ENCODE data around the gene PGM2L1. TPM values are rescaled to one million over a fixed set of nuclear protein-coding genes. Genes with fewer than 3 reads are reported as not detected.
A peak's percentile ranks its signal among the peaks of the same experiment; 100 is the strongest.

The PGM2L1 gene
- total and polyA plus RNA-seq, 2 of the 13 experiments (the other 11 are each of a cell fraction or from before 2014, with no cell fraction given) = 0.57 to 1.2 TPM

DNA sequence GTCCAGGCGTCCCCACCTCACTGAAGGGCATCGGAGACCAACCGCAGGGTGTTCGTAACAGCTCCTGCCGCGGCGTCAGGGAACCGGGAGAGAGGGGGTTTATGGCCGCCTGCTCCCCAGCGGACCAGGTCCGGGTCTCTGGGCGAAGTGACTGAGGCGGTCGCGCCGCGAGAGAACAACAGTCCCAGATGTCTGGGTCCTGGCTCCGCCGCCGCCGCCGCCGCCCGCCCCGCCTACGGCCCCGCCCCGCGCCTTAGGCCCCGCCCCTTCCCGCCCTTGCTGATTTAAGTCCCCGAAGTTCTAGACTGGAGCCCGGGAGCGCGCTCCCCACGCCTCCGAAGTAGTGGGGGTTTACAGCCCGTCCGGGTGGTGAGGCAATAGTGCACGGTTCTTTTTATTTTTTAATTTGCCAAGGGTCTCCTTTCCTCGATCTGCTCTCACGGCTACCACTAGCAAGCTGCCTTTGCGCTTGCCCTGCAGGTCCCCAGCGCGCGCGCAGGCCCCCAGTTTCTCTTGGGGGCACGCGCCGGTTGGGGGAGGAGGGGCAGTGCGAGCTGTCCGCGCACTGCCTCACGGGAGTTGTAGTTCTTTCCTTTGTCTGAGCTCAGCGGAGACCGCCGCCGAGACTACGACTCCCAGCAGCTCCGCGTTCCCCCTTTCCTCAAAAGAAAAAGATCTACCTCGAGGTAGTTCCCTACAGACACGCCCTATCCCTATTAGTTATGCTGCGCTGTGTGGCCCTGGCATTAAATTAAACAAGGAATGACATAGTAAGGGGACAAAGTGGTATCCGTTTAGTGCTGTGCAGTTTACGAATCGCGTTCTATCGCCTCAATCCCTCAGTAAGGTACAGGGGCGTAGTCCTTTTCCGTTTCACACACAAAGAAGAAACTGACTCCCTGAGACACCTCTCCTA, at the start of gene PGM2L1 (continued):
- TF ChIP-seq, protein P1, sequence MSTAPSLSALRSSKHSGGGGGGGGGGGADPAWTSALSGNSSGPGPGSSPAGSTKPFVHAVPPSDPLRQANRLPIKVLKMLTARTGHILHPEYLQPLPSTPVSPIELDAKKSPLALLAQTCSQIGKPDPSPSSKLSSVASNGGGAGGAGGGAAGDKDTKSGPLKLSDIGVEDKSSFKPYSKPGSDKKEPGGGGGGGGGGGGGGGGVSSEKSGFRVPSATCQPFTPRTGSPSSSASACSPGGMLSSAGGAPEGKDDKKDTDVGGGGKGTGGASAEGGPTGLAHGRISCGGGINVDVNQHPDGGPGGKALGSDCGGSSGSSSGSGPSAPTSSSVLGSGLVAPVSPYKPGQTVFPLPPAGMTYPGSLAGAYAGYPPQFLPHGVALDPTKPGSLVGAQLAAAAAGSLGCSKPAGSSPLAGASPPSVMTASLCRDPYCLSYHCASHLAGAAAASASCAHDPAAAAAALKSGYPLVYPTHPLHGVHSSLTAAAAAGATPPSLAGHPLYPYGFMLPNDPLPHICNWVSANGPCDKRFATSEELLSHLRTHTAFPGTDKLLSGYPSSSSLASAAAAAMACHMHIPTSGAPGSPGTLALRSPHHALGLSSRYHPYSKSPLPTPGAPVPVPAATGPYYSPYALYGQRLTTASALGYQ (CRISPR knock-in tag; IDR thresholded peaks at IDR 0.05) = peak; percentile 49; the same call in 1 of the 2 replicates
- TF ChIP-seq CBX5 (CRISPR knock-in tag; IDR thresholded peaks at IDR 0.05; ENCODE audit: borderline replicate concordance) = peak; percentile 38; the same call in 1 of the 2 replicates
- no peak for TF ChIP-seq ZNF552 (CRISPR knock-in tag; IDR thresholded peaks at IDR 0.05; ENCODE audit: borderline replicate concordance)
- TF ChIP-seq, protein P2, sequence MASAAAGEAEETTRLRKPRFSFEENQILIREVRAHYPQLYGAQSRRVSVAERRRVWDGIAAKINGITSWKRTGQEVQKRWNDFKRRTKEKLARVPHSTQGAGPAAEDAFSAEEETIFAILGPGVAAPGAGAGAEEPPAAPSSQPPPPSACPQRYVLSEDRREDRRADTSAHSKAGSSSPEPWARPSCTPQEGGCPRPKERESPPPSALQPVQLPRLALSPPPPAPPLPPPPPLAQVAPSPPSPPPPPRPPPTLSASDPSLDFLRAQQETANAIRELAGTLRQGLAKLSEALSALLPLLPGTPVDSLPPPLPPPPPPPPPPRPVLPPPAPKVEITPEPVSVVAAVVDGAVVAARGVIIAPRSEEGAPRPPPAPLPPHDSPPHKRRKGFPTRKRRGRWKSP (CRISPR knock-in tag; IDR thresholded peaks at IDR 0.05) = peak; percentile 77
- no peak for TF ChIP-seq DNMT1 (CRISPR knock-in tag; IDR thresholded peaks at IDR 0.05)
- TF ChIP-seq, protein P3, sequence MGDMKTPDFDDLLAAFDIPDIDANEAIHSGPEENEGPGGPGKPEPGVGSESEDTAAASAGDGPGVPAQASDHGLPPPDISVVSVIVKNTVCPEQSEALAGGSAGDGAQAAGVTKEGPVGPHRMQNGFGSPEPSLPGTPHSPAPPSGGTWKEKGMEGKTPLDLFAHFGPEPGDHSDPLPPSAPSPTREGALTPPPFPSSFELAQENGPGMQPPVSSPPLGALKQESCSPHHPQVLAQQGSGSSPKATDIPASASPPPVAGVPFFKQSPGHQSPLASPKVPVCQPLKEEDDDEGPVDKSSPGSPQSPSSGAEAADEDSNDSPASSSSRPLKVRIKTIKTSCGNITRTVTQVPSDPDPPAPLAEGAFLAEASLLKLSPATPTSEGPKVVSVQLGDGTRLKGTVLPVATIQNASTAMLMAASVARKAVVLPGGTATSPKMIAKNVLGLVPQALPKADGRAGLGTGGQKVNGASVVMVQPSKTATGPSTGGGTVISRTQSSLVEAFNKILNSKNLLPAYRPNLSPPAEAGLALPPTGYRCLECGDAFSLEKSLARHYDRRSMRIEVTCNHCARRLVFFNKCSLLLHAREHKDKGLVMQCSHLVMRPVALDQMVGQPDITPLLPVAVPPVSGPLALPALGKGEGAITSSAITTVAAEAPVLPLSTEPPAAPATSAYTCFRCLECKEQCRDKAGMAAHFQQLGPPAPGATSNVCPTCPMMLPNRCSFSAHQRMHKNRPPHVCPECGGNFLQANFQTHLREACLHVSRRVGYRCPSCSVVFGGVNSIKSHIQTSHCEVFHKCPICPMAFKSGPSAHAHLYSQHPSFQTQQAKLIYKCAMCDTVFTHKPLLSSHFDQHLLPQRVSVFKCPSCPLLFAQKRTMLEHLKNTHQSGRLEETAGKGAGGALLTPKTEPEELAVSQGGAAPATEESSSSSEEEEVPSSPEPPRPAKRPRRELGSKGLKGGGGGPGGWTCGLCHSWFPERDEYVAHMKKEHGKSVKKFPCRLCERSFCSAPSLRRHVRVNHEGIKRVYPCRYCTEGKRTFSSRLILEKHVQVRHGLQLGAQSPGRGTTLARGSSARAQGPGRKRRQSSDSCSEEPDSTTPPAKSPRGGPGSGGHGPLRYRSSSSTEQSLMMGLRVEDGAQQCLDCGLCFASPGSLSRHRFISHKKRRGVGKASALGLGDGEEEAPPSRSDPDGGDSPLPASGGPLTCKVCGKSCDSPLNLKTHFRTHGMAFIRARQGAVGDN (CRISPR knock-in tag; IDR thresholded peaks at IDR 0.05) = peak; percentile 59
- TF ChIP-seq SAP130 (CRISPR knock-in tag; IDR thresholded peaks at IDR 0.05; ENCODE audit: low read depth) = peak; percentile 68
- peak; percentile 72; the same call in 1 of the 3 replicates for TF ChIP-seq MXI1 (IDR thresholded peaks at IDR 0.05; ENCODE audit: borderline replicate concordance, low read depth, low read length)
- TF ChIP-seq POGZ (CRISPR knock-in tag; IDR thresholded peaks at IDR 0.05) = peak; percentile 36; the same call in 1 of the 2 replicates
- TF ChIP-seq, protein P4, sequence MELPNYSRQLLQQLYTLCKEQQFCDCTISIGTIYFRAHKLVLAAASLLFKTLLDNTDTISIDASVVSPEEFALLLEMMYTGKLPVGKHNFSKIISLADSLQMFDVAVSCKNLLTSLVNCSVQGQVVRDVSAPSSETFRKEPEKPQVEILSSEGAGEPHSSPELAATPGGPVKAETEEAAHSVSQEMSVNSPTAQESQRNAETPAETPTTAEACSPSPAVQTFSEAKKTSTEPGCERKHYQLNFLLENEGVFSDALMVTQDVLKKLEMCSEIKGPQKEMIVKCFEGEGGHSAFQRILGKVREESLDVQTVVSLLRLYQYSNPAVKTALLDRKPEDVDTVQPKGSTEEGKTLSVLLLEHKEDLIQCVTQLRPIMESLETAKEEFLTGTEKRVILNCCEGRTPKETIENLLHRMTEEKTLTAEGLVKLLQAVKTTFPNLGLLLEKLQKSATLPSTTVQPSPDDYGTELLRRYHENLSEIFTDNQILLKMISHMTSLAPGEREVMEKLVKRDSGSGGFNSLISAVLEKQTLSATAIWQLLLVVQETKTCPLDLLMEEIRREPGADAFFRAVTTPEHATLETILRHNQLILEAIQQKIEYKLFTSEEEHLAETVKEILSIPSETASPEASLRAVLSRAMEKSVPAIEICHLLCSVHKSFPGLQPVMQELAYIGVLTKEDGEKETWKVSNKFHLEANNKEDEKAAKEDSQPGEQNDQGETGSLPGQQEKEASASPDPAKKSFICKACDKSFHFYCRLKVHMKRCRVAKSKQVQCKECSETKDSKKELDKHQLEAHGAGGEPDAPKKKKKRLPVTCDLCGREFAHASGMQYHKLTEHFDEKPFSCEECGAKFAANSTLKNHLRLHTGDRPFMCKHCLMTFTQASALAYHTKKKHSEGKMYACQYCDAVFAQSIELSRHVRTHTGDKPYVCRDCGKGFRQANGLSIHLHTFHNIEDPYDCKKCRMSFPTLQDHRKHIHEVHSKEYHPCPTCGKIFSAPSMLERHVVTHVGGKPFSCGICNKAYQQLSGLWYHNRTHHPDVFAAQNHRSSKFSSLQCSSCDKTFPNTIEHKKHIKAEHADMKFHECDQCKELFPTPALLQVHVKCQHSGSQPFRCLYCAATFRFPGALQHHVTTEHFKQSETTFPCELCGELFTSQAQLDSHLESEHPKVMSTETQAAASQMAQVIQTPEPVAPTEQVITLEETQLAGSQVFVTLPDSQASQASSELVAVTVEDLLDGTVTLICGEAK (IDR thresholded peaks at IDR 0.05) = no peak
- TF ChIP-seq, protein P4 (CRISPR knock-in tag; IDR thresholded peaks at IDR 0.05) = peak; percentile 29; the same call in 1 of the 2 replicates
